AG04450 (cell line): ENCODE results near the gene SPTLC2. TPM values are rescaled to one million over a fixed set of nuclear protein-coding genes. Genes with fewer than 3 reads are reported as not detected.

Source experiments
- CTCF ChIA-PET: fragments of 300-600, 350-600 bp; formaldehyde crosslinking; extraction: SDS; loops from one replicate; lab custom pipeline; 2022; ENCODE audit warnings: antibody characterized with exemption, inconsistent platforms; lab: Charles Lee
- POLR2A ChIA-PET: fragments of 350-600 bp; formaldehyde crosslinking; extraction: SDS; loops from one replicate; lab custom pipeline; 2021; ENCODE audit warnings: antibody characterized with exemption, inconsistent platforms; lab: Yijun Ruan, JAX
- DNase-seq: peaks from one replicate; pipeline ENCODE4 v3.0.0-alpha.2; 2011; ENCODE audit warnings: low read depth, low spot score
- H3K27ac ChIP-seq: one replicate; pipeline ENCODE4 v1.5.1; 2012; ENCODE audit warnings: low read depth, low read length, control low read depth
- H3K27me3 ChIP-seq: one replicate; pipeline ENCODE4 v1.6.0; 2012; ENCODE audit warnings: low read length; ENCODE audit not compliant: control insufficient read depth, insufficient read depth
- H3K4me3 ChIP-seq: 2 replicates; pipeline ENCODE4 v1.5.1; 2011; ENCODE audit warnings: mild to moderate bottlenecking, low read depth, low read length, control low read depth
- H3K9me3 ChIP-seq: 2 replicates; pipeline ENCODE4 v1.5.1; 2012; ENCODE audit warnings: low read length; ENCODE audit not compliant: control insufficient read depth, insufficient read depth
- polyA plus RNA-seq: library from polyadenylated mRNA; depleted of rRNA; stranded (reverse); fragments of >200 nt; gene quantifications from 2 replicates; pipeline ENCODE4 v1.2.3, GENCODE V29; 2011
- TF ChIP-seq, protein P1 (sequence below): IDR thresholded peaks from 2 replicates; pipeline ENCODE4 v1.5.1; 2011; ENCODE audit warnings: low read depth, low read length, control low read depth, inconsistent platforms

The SPTLC2 gene
- polyA plus RNA-seq, 1 experiment: 41.3 TPM

DNA sequence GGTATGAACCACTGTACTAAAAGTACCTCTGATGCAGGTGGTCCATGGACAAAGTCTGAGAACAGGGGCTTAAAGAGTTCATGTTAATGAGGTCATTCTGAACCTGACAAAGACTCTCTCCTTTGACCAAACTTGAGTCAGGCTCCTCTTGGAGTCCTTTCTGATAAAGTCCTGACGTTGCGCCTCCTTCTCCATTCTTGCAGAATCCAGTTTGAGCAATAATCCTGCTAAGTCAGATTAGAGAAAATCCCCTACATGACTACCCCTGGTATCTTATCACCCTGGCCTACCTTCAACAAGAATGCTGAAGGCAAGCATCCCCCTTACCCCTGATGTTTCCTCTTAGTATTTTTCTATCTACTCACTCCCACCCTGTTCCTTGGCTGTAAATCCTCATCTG is 71.9 kb downstream of the SPTLC2 start:
- Histone ChIP-seq H3K4me3 (no peak overlapping the region), H3K9me3 (no peaks in the 10 kb centered on the region), H3K27me3 (no peaks in the 10 kb centered on the region), H3K27ac (no peak overlapping the region)
- TF ChIP-seq, protein P1, sequence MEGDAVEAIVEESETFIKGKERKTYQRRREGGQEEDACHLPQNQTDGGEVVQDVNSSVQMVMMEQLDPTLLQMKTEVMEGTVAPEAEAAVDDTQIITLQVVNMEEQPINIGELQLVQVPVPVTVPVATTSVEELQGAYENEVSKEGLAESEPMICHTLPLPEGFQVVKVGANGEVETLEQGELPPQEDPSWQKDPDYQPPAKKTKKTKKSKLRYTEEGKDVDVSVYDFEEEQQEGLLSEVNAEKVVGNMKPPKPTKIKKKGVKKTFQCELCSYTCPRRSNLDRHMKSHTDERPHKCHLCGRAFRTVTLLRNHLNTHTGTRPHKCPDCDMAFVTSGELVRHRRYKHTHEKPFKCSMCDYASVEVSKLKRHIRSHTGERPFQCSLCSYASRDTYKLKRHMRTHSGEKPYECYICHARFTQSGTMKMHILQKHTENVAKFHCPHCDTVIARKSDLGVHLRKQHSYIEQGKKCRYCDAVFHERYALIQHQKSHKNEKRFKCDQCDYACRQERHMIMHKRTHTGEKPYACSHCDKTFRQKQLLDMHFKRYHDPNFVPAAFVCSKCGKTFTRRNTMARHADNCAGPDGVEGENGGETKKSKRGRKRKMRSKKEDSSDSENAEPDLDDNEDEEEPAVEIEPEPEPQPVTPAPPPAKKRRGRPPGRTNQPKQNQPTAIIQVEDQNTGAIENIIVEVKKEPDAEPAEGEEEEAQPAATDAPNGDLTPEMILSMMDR: no peak
- no peak for DNase-seq
- ChIA-PET POLR2A (no interaction called here), CTCF (interaction anchor here (2.2 kb wide), 1 partner anchor 85 kb away, joined by 15 read pairs; no protein-coding TSS in a partner anchor)

DNA sequence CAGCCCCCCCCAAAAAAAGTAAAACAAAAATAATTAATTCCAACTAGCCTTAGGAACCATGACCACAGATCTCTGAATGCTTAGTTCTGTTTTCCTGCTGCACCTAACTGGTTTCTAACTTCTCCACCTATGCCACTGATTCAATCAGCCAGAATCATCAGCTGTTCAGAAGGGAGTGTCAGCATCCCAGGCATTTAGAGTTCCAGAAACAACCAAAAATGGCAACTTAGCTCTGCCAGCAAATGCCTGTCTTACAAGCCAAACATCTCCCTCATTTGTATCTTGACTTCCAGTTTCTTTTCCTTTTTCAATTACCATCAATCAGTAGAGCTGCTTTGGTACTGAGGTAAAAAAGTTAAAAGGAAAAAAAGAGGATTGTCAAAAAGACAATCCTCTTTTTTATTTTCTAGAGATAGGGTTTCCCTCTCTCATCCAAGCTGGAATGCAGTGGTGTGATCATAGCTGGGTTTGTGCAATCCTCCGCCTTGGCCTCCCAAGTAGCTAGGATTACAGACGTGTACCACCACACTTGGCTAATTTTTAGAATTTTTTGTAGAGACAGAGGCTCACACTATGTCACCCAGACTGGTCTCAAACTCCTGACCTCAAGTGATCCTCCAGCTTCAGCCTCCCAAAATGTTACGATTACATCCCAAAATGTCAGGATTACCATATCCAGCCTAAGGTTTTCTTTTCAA is 72.7 kb downstream of the SPTLC2 start:
- DNase-seq: no peak
- CTCF ChIA-PET: interaction anchor here (1.8 to 2.2 kb wide), 2 partner anchors 8 to 84 kb away, joined by 6 to 15 read pairs; no protein-coding TSS in a partner anchor
- POLR2A ChIA-PET: no interaction called here

DNA sequence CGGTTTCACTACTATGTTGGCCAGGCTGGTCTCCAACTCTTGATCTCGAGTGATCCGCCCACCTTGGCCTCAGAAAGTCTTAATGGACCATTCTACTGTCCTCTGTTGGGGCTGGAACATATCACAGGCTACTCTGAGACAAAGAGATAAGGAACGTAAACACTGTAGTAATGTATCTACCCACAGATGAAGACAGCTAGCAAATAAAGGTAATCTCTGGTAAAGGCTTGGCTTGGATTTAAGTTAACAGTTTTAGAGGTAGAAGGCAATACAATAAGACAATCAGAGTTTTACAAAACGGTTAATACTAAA is 73.2 kb downstream of the SPTLC2 start:
- Histone ChIP-seq H3K27me3 (no peaks in the 10 kb centered on the region), H3K27ac (no peak overlapping the region), H3K9me3 (no peaks in the 10 kb centered on the region), H3K4me3 (no peak overlapping the region)
- POLR2A ChIA-PET: no interaction called here
- DNase-seq: no peak
- CTCF ChIA-PET: interaction anchor here (1.8 to 2.2 kb wide), 2 partner anchors 9 to 84 kb away, joined by 6 to 15 read pairs; no protein-coding TSS in a partner anchor
- TF ChIP-seq, protein P1: no peak

More for the DNA sequence above, 72.7 kb downstream of the SPTLC2 start:
- Histone ChIP-seq H3K4me3 (no peak overlapping the region), H3K27me3 (no peaks in the 10 kb centered on the region), H3K9me3 (no peaks in the 10 kb centered on the region), H3K27ac (peak overlapping the region; percentile 21)
- TF ChIP-seq, protein P1: no peak

DNA sequence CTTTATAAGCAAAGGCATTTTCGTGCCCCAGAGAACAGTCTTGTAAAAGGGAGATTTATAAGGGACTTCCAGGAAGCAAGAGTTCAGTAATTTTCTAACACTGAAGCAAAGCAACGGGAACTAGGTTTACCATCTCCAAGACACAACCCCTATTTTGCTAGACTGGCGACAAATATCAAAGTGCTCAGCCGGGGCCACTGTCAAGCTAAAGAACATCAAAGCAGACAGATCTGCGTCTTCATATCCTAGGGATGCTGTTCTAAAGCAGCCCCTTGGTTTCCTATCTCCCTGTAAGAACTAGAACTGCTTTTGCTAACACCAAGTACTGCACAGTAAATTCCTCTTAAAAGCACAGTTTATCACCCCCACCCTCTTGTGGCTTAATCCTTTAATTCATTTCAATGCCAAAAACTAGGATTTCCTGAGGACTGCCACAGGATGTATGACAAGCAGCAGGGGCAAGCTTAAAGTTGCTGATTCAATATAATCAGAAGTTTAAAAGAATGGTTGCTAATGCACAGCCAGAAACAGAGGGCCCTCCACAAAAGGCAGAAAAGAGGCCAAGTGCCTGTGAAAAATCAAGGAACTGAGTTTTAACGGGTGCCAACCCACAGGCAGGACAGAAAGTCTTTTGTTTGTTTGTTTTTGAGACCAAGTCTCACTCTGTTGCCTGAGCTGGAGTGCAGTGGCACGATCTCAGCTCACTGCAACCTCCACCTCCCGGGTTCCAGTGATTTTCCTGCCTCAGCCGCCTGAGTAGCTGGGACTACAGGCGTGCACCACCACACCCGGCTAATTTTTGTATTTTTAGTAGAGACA is 73.8 kb downstream of the SPTLC2 start:
- TF ChIP-seq, protein P1: no peak
- no peaks in the 10 kb centered on the region for H3K27me3 ChIP-seq
- ChIA-PET POLR2A (no interaction called here), CTCF (interaction anchor here (0.7 to 2.2 kb wide), 4 partner anchors 8 to 860 kb away, joined by 5 to 15 read pairs (median 8); no protein-coding TSS in a partner anchor)
- H3K4me3 ChIP-seq: no peak overlapping the region
- no peak for DNase-seq
- H3K9me3 ChIP-seq: no peaks in the 10 kb centered on the region
- H3K27ac ChIP-seq: peak overlapping the region; percentile 25
